ENCODE measurements around the gene FNDC3B.
"Not testable (repeated sequence)": the region's sequence is repeated elsewhere in the genome, so short reads cannot be mapped to it uniquely, and the experiment has no call there.

Gene FNDC3B

DNA sequence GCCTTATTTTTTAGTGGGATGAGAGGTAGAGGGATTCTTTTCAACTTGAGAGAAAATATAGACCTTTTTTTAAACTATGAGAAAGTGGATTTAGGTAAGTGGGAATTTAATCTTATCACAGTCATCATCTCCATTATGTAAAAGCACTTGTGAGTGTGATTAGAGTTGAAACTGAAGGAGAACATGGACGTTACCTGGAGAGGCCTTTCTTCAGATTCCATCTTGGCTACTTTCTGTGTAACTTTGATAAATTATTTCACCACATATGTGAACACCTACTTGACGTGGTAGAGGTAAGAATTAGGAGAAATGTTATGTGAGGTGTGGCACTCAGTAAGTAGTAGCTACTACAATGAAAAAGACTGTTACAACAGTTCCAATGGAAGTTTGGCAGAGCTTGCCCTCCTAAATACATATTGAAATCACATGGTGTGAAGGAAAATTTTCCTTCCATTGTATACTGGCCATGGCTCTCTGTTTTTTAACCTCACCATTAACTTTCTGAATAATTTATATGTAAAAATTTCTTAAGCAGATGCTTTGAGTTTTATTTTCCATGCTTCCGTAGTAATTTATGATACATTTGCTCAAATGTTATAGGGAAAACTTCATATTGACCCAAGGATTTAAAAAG is 193.3 kb downstream of the FNDC3B start:
- no peak for DNase-seq (ENCODE audit: low read depth in 2 of 2, low spot score in 1 of 2)

DNA sequence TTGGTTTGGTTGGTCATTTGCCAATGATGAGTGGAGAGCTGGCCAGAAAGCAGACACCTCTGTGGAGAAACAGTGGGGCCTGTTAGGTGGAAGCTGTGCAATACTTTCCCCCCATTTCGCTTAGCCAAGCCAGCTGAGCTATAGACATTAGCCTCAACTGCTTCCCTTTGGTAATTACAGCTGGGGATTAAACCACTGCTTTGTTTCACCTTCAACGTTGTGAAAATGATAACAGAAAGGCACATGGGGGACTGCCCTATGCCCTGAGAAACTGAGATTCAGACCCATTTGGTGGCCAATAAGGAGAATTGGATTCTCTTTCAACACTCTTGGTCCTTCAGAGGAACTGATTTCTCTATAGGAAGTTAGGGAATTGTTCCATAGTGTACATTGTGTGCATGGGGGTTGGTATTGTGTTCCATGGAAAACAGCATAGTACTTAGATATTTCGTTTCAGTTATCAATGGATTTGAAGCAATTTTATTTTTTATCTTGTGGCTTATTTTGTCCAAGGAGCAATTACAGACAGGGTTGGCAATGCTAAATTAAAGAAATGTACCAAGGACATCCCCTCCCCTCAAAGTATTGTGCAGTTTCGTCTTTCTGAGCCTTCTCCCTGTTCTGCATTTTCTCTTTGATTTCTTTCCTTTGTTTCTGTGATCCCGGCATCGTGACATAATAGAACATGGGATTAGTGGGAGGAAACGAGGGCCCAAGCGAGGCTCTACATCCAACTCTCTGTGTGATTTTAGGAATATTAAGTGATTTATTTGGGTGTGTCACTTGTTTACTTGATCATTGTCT is 194.3 kb downstream of the FNDC3B start:
- no peak for DNase-seq (ENCODE audit: low read depth in 2 of 2, low spot score in 1 of 2)

GRCh38 chr3:172235698-172236097 is 196.3 kb downstream of the FNDC3B start:
- no peak for DNase-seq (ENCODE audit: low read depth in 2 of 2, low spot score in 1 of 2)

- no peak for DNase-seq (ENCODE audit: low read depth in 2 of 2, low spot score in 1 of 2)
Measured at GRCh38 chr3:172236771-172237742, 197.7 kb downstream of the FNDC3B start.

DNA sequence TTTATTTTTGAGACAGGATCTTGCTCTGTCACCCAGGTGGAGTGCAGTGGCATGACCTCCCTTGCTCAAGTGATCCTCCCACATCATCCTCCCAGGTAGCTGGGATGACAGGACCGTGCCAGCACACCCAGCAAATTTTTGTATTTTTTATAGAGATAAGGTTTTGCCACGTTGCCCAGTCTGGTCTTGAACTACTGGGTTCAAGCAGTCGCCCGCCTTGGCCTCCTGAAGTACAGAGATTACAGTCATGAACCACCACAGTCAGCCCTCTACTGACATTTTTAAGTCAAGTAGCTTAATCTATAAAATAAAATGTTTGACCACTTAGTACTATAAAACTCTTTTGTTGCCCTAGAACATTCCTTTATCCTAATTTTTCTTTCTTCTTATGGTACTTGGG is 198.8 kb downstream of the FNDC3B start:
- DNase-seq (ENCODE audit: low read depth in 2 of 2, low spot score in 1 of 2): no peak

DNA sequence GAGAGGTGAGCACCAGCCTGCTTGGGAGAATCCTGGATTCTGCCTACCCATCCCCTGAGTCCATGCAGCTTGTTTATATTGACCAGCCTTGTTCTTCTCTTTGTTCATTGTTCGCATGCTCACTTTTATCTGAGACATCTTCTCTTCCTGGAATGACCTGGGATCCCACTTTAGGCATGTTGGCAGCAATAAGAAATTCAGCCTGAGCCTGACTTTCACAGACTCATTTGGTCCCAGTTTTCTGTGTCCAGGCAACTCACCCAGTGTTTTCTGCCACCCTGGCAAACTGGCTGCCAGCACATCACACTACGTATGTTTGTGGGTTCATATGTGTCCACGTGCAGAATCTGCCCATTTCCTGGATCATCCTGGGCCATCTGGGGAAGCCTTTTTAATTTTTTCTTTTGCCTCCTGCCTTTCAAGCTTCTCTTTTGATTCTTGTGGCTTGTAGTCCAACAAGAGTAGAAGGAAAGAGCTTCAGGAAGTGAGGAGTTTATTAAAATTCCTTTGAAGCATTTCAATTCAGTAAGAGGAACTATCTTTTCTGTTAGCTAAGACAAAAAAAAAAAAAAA is 199.9 kb downstream of the FNDC3B start:
- DNase-seq (ENCODE audit: low read depth in 2 of 2, low spot score in 1 of 2): no peak

GRCh38 chr3:172241405-172241804 is 202.0 kb downstream of the FNDC3B start:
- no peak for DNase-seq (ENCODE audit: low read depth in 2 of 2, low spot score in 1 of 2)

DNA sequence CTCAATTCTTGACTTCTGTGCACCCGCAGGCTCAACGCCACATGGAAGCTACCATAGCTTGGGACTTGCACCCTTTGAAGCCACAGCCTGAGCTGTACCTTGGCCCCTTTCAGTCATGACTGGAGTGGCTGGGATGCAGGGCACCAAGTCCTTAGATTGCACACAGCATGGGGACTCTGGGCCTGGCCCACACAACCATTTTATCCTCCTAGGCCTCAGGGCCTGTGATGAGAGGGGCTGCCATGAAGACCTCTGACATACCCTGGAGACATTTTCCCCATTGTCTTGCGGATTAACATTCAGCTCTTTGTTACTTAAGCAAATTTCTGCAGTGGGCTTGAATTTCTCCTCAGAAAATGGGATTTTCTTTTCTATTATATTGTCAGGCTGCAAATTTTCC is 203.1 kb downstream of the FNDC3B start:
- not testable (repeated sequence) for DNase-seq (ENCODE audit: low read depth in 2 of 2, low spot score in 1 of 2)

DNA sequence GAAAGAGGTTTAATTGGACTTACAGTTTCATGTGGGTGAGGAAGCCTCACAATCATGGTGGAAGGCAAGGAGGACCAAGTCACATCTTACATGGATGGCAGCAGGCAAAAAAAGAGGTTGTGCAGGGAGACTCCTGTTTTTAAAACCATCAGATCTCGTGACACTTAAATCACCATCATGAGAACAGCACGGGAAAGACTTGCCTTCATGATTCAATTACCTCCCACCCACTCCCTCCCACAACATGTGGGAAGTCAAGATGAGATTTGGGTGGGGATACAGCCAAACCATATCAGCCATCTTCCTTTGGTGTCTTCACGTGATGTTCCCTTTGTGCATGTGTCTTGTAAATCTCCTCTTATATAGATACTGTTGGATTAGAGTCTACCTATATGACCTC is 204.0 kb downstream of the FNDC3B start:
- not testable (repeated sequence) for DNase-seq (ENCODE audit: low read depth in 2 of 2, low spot score in 1 of 2)

GRCh38 chr3:172244011-172244410 is 204.6 kb downstream of the FNDC3B start:
- no peak for DNase-seq (ENCODE audit: low read depth in 2 of 2, low spot score in 1 of 2)

GRCh38 chr3:172245241-172245640 is 205.9 kb downstream of the FNDC3B start:
- no peak for DNase-seq (ENCODE audit: low read depth in 2 of 2, low spot score in 1 of 2)

- no peak for DNase-seq (ENCODE audit: low read depth in 2 of 2, low spot score in 1 of 2)
Measured at GRCh38 chr3:172246107-172246844, 206.9 kb downstream of the FNDC3B start.

DNA sequence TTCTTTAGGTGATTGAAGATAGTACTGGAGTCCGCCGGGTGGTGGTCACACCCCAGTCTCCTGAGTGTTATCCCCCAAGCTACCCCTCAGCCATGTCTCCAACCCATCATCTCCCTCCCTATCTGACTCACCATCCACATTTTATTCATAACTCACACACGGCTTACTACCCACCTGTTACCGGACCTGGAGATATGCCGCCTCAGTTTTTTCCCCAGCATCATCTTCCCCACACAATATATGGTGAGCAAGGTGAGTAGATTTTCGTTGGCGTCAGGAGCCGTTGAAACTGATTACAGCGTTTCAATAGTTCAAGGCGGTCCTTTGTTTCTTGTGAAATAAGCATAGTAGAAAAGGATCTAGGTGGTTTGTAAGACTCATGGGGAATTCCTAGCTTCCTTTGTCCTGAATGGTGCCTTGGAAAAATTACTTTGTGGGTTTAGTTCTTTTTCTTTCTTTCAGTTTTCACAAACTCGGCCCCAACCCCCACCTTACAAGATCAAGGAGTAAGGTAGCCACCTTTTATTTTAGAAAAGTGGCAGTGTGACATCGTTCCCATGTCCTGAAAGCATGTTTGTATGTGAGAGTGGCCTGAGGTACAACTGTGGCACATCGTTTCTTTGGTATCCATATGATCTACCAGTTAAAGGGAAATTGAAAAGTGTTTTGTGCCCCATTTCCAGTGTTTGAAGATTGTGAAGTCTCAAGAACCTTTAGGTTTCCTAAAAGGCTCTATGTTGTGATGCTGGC is 208.3 kb downstream of the FNDC3B start:
- no peak for DNase-seq (ENCODE audit: low read depth in 2 of 2, low spot score in 1 of 2)

- DNase-seq (ENCODE audit: low read depth in 2 of 2, low spot score in 1 of 2): no peak
Measured at GRCh38 chr3:172249039-172249438, 209.7 kb downstream of the FNDC3B start.

DNA sequence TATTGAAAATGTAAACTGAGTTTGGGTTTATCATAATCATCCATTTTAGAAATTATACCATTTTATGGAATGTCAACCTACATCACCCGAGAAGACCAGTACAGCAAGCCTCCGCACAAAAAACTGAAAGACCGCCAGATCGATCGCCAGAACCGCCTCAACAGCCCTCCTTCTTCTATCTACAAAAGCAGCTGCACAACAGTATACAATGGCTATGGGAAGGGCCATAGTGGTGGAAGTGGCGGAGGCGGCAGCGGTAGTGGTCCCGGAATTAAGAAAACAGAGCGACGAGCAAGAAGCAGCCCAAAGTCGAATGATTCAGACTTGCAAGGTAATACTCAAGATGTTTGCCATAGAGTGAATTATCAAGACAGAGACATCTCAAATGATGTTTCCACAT is 211.8 kb downstream of the FNDC3B start:
- no peak for DNase-seq (ENCODE audit: low read depth in 2 of 2, low spot score in 1 of 2)

- DNase-seq (ENCODE audit: low read depth in 2 of 2, low spot score in 1 of 2): no peak
Measured at GRCh38 chr3:172253200-172253599, 213.8 kb downstream of the FNDC3B start.

GRCh38 chr3:172254542-172254941 is 215.2 kb downstream of the FNDC3B start:
- DNase-seq (ENCODE audit: low read depth in 2 of 2, low spot score in 1 of 2): no peak

GRCh38 chr3:172255321-172255720 is 215.9 kb downstream of the FNDC3B start:
- DNase-seq (ENCODE audit: low read depth in 2 of 2, low spot score in 1 of 2): not testable (repeated sequence)

DNA sequence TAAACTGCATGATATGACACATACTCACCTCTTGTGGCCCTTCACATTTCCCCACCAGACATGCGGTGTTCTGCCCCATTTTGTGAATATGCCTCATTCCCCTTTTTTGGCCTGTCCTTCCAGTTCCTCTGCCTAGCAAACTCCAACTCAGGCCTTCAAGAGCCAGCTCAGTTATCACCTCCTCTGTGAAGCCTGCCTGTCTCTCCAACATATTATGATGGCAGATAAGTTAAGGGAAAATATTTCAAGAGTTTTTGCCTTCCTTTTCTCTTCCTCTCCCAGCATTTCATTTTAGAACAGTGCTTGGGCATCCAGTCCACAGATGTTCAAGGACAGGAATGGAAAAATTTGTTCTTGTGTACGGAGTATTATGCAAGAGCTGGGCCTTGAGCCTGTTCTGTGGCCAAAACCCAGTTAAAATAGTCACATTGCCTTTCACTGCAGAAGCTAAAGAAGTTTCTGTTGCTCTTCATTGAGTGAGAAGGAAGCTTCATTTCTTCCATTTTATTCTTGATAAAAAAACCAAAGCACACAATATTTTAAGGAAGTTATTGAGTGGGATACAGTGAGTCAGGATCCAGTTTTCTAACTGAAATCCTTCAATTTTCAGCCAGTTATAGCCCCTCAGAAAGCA is 216.8 kb downstream of the FNDC3B start:
- no peak for DNase-seq (ENCODE audit: low read depth in 2 of 2, low spot score in 1 of 2)

Measured in stimulated activated CD8-positive, alpha-beta memory T cell treated with anti-CD3 and anti-CD28 coated beads, Interleukin-4, amount 100 ng/mL, for 1 hour (primary cell).